ENCODE results near the gene ZNF217. TPM values are rescaled to one million over a fixed set of nuclear protein-coding genes. Genes with fewer than 3 reads are reported as not detected.

The ZNF217 gene
- total RNA-seq, 1 experiment from 2014 or later, result 27.0 TPM

DNA sequence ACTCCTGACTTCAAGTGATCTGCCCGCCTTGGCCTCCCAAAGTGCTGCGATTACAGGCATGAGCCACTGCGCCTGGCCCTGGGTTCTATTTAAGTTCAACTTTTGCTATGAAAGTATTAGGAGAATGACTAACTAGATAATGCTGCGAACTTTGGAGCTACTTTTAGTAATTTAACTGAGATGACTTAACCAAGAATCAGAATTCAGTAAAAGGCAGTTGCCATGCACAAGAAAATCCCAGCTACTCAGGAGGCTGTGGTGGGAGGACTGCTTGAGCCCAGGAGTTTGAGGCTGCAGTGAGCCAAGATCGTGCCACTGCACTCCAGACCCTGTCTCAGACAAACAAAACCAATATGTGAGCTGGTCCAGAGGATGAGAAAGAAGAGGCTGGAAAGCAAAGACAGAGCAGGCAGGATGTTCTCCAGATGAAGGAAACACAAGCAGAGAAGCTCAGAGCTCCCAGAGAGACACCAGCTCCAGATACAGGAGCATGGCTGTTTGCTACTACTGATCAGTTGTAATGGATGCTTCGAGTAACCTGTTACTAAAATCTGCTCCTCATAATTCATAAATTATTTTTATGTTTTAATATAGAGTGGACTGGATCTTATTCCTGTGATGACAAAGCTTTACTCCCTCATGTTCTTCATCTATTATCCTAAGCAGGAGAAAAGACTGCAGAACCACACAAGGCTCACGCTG lies 23.9 kb downstream of the ZNF217 start:
- CTCF ChIA-PET, result no interaction called here
- TF ChIP-seq, protein P1, sequence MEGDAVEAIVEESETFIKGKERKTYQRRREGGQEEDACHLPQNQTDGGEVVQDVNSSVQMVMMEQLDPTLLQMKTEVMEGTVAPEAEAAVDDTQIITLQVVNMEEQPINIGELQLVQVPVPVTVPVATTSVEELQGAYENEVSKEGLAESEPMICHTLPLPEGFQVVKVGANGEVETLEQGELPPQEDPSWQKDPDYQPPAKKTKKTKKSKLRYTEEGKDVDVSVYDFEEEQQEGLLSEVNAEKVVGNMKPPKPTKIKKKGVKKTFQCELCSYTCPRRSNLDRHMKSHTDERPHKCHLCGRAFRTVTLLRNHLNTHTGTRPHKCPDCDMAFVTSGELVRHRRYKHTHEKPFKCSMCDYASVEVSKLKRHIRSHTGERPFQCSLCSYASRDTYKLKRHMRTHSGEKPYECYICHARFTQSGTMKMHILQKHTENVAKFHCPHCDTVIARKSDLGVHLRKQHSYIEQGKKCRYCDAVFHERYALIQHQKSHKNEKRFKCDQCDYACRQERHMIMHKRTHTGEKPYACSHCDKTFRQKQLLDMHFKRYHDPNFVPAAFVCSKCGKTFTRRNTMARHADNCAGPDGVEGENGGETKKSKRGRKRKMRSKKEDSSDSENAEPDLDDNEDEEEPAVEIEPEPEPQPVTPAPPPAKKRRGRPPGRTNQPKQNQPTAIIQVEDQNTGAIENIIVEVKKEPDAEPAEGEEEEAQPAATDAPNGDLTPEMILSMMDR (conservative IDR thresholded peaks at IDR 0.05; ENCODE audit: low read depth, low read length), result no peak

DNA sequence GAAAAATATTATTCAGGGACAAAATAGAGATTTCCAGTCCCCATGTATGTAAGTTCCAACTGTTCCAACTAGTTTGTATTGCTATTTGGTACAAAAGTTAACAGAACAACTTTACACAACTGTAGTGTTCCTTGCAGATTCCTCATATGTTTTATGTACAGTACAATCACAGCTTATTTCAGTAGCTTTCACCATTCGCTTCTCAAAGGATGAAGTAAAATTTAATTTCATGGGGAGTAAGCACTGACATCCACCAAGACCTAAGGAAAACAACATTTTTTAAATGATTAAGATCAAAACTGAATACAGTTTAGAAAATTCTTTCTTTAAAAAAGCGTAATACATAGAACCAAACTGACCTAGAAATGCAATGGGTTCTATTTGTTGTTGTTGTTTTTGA lies 24.6 kb downstream of the ZNF217 start:
- H3K4me3 ChIP-seq (ENCODE audit: low read depth, low read length, poor library complexity, severe bottlenecking), result no peak overlapping the region
- H3K4me1 ChIP-seq (ENCODE audit: insufficient read depth, low read length, poor library complexity, severe bottlenecking), result peaks cover 13% of the 10 kb centered on the region
- DNase-seq (ENCODE audit: low spot score), result no peak
- no TSS peak for BruUV-seq (replicated peaks)
- TF ChIP-seq EZH2 (IDR thresholded peaks at IDR 0.05; ENCODE audit: borderline replicate concordance, low read depth, low read length, poor library complexity, severe bottlenecking), result no peak
- TF ChIP-seq, protein P1 (conservative IDR thresholded peaks at IDR 0.05; ENCODE audit: low read depth, low read length), result no peak
- no peaks in the 10 kb centered on the region for H3K27me3 ChIP-seq (replicated peaks; ENCODE audit: insufficient read depth, low read depth, low read length, poor library complexity)
- no peaks in the 10 kb centered on the region for H3K9me3 ChIP-seq (ENCODE audit: low read depth, low read length, poor library complexity, severe bottlenecking)
- intact Hi-C loops (cut with micrococcal nuclease; ENCODE audit: unreplicated experiment), result no loop called here
- CTCF ChIA-PET, result no interaction called here
- H3K27ac ChIP-seq (ENCODE audit: low read depth, low read length, poor library complexity, severe bottlenecking), result no peak overlapping the region
- POLR2A ChIA-PET (ENCODE audit: low non-redundant PET), result no interaction called here
- H3K36me3 ChIP-seq (ENCODE audit: insufficient read depth, low read length, poor library complexity, severe bottlenecking), result peaks cover 68% of the 10 kb centered on the region

More for the DNA sequence above, 23.9 kb downstream of the ZNF217 start:
- Histone ChIP-seq H3K27ac (ENCODE audit: low read depth, low read length, poor library complexity, severe bottlenecking) (no peak overlapping the region), H3K9me3 (ENCODE audit: low read depth, low read length, poor library complexity, severe bottlenecking) (no peaks in the 10 kb centered on the region), H3K4me1 (ENCODE audit: insufficient read depth, low read length, poor library complexity, severe bottlenecking) (peaks cover 13% of the 10 kb centered on the region), H3K4me3 (ENCODE audit: low read depth, low read length, poor library complexity, severe bottlenecking) (no peak overlapping the region), H3K36me3 (ENCODE audit: insufficient read depth, low read length, poor library complexity, severe bottlenecking) (peaks cover 76% of the 10 kb centered on the region), H3K27me3 (replicated peaks; ENCODE audit: insufficient read depth, low read depth, low read length, poor library complexity) (no peaks in the 10 kb centered on the region)
- intact Hi-C loops (cut with micrococcal nuclease; ENCODE audit: unreplicated experiment), result loop anchor here (10.0 kb wide), 1 partner anchor 625 kb away; no protein-coding TSS in a partner anchor
- DNase-seq (ENCODE audit: low spot score), result no peak
- POLR2A ChIA-PET (ENCODE audit: low non-redundant PET), result no interaction called here
- BruUV-seq (replicated peaks), result no TSS peak

DNA sequence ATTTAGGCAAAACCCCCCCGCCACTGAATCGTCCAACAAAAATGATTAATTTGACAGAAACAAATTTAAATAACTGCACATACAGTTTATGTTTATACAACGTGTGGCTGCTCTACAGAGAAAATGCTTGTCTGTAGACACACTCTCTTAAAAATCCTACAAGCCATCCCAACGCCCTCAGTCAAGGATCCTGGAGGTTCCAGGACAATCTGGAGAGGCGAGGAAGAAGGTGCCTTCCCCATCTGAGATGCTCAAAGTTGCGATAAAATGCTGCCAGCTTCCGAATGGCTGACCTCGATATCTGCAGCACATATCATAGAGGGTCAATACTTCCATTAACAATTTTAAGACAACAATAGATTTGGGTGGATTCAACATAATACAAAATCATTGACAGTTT lies 25.3 kb downstream of the ZNF217 start:
- CTCF ChIA-PET, result no interaction called here
- TF ChIP-seq, protein P1 (conservative IDR thresholded peaks at IDR 0.05; ENCODE audit: low read depth, low read length), result no peak
- no peak for TF ChIP-seq EZH2 (IDR thresholded peaks at IDR 0.05; ENCODE audit: borderline replicate concordance, low read depth, low read length, poor library complexity, severe bottlenecking)
- Histone ChIP-seq H3K36me3 (ENCODE audit: insufficient read depth, low read length, poor library complexity, severe bottlenecking) (peaks cover 61% of the 10 kb centered on the region), H3K27me3 (replicated peaks; ENCODE audit: insufficient read depth, low read depth, low read length, poor library complexity) (no peaks in the 10 kb centered on the region), H3K4me1 (ENCODE audit: insufficient read depth, low read length, poor library complexity, severe bottlenecking) (peaks cover 13% of the 10 kb centered on the region), H3K9me3 (ENCODE audit: low read depth, low read length, poor library complexity, severe bottlenecking) (no peaks in the 10 kb centered on the region), H3K27ac (ENCODE audit: low read depth, low read length, poor library complexity, severe bottlenecking) (no peak overlapping the region), H3K4me3 (ENCODE audit: low read depth, low read length, poor library complexity, severe bottlenecking) (no peak overlapping the region)
- TSS peak; percentile 24 for BruUV-seq (replicated peaks)
- no peak for DNase-seq (ENCODE audit: low spot score)
- intact Hi-C loops (cut with micrococcal nuclease; ENCODE audit: unreplicated experiment), result no loop called here
- POLR2A ChIA-PET (ENCODE audit: low non-redundant PET), result no interaction called here

All from A673 (cell line).